Loucy (cell line): ENCODE measurements around the gene FOXL3.

ENCODE experiments used
- H2AFZ ChIP-seq: fragments of 200-600 bp; sonication (generic); 2 replicates; pipeline ENCODE4 v1.6.0; 2016; ENCODE audit warnings: antibody characterized with exemption, mild to moderate bottlenecking, low read length, moderate library complexity
- H3F3A ChIP-seq: fragments of 200-600 bp; 2 replicates; pipeline ENCODE4 v1.6.0; 2016; ENCODE audit warnings: antibody characterized with exemption, low read depth, mild to moderate bottlenecking
- H3K27me3 ChIP-seq: fragments of 200-600 bp; sonication (generic); 2 replicates; pipeline ENCODE4 v1.6.1; 2014; ENCODE audit warnings: low read length, mild to moderate bottlenecking; ENCODE audit not compliant: insufficient read depth, poor library complexity, severe bottlenecking
- H3K36me3 ChIP-seq: fragments of 200-600 bp; sonication (generic); 2 replicates; pipeline ENCODE4 v1.6.1; 2016; ENCODE audit warnings: low read length; ENCODE audit not compliant: insufficient read depth
- H3K4me1 ChIP-seq: fragments of 200-600 bp; sonication (generic); 2 replicates; pipeline ENCODE4 v1.5.1; 2014; ENCODE audit warnings: low read length, mild to moderate bottlenecking; ENCODE audit not compliant: insufficient read depth, poor library complexity, severe bottlenecking
- H3K4me2 ChIP-seq: fragments of 200-600 bp; sonication (generic); 2 replicates; pipeline ENCODE4 v1.6.0; 2014; ENCODE audit warnings: antibody characterized with exemption, low read length, low read depth, mild to moderate bottlenecking; ENCODE audit not compliant: poor library complexity, severe bottlenecking
- H3K4me3 ChIP-seq: fragments of 200-600 bp; sonication (generic); 2 replicates; pipeline ENCODE4 v1.5.1; 2014; ENCODE audit warnings: low read length, mild to moderate bottlenecking, mixed read lengths; ENCODE audit not compliant: poor library complexity, severe bottlenecking
- H3K79me2 ChIP-seq: fragments of 200-600 bp; sonication (generic); 2 replicates; pipeline ENCODE4 v1.6.1; 2014; ENCODE audit warnings: low read length; ENCODE audit not compliant: insufficient read depth
- H3K9ac ChIP-seq: fragments of 200-600 bp; sonication (generic); 2 replicates; pipeline ENCODE4 v1.6.0; 2014; ENCODE audit warnings: mild to moderate bottlenecking, low read depth, low read length, moderate library complexity; ENCODE audit not compliant: poor library complexity, severe bottlenecking
- H3K9me2 ChIP-seq: fragments of 200-600 bp; sonication (generic); replicated peaks from 2 replicates; pipeline ENCODE4 v1.6.1; 2016; ENCODE audit warnings: low read depth, low read length, mixed read lengths
- H3K9me3 ChIP-seq: fragments of 200-600 bp; sonication (generic); 2 replicates; pipeline ENCODE4 v1.6.1; 2014; ENCODE audit warnings: mild to moderate bottlenecking, antibody characterized with exemption, low read length, low read depth; ENCODE audit not compliant: insufficient read depth
- H4K20me1 ChIP-seq: fragments of 200-600 bp; sonication (generic); 2 replicates; pipeline ENCODE4 v1.6.0; 2014; ENCODE audit warnings: antibody characterized with exemption, low read length, mild to moderate bottlenecking; ENCODE audit not compliant: insufficient read depth, poor library complexity, severe bottlenecking
- CTCF ChIP-seq: fragments of 200-600 bp; sonication (generic); conservative IDR thresholded peaks from 2 replicates; pipeline ENCODE4 v1.5.1; 2014; ENCODE audit warnings: mild to moderate bottlenecking, antibody characterized with exemption, low read length
- EZH2phosphoT487 ChIP-seq: fragments of 200-600 bp; IDR thresholded peaks from 2 replicates; pipeline ENCODE4 v1.6.1; 2018; ENCODE audit warnings: antibody characterized with exemption, mild to moderate bottlenecking, moderate library complexity, borderline replicate concordance

The FOXL3 gene

GRCh38 chr7:305410-306151, 15.6 kb downstream of the FOXL3 start:
- no peaks in the 10 kb centered on the region for H3F3A ChIP-seq
- no peaks in the 10 kb centered on the region for H4K20me1 ChIP-seq
- H3K27me3 ChIP-seq, result no peaks in the 10 kb centered on the region
- H3K4me2 ChIP-seq, result no peak overlapping the region
- H3K9ac ChIP-seq, result no peak overlapping the region
- no peaks in the 10 kb centered on the region for H3K36me3 ChIP-seq
- H2AFZ ChIP-seq, result no peak overlapping the region
- H3K9me3 ChIP-seq, result peaks cover 38% of the 10 kb centered on the region; the same call in 1 of the 2 replicates
- TF ChIP-seq EZH2phosphoT487 (no peak), CTCF (no peak)
- no peaks in the 10 kb centered on the region for H3K4me1 ChIP-seq
- H3K79me2 ChIP-seq, result no peaks in the 10 kb centered on the region
- H3K9me2 ChIP-seq, result no peaks in the 10 kb centered on the region
- H3K4me3 ChIP-seq, result no peak overlapping the region

- TF ChIP-seq EZH2phosphoT487, result no peak
- TF ChIP-seq CTCF, result no peak
- no peaks in the 10 kb centered on the region for H3K27me3 ChIP-seq
Observed at GRCh38 chr7:307970-308369, 18.0 kb downstream of the FOXL3 start.

GRCh38 chr7:309586-310228, 19.7 kb downstream of the FOXL3 start:
- Histone ChIP-seq H3K36me3 (no peaks in the 10 kb centered on the region), H3K4me2 (no peak overlapping the region), H3K4me3 (no peak overlapping the region), H4K20me1 (no peaks in the 10 kb centered on the region), H3F3A (no peaks in the 10 kb centered on the region), H3K9ac (no peak overlapping the region), H3K27me3 (no peaks in the 10 kb centered on the region), H3K9me2 (no peaks in the 10 kb centered on the region), H3K9me3 (peaks cover 17% of the 10 kb centered on the region; the same call in 1 of the 2 replicates), H3K4me1 (no peaks in the 10 kb centered on the region), H2AFZ (no peak overlapping the region), H3K79me2 (no peaks in the 10 kb centered on the region)
- TF ChIP-seq CTCF (no peak), EZH2phosphoT487 (no peak)

More at GRCh38 chr7:307970-308369, 18.0 kb downstream of the FOXL3 start:
- Histone ChIP-seq H3K79me2 (no peaks in the 10 kb centered on the region), H3K9ac (no peak overlapping the region), H3K4me1 (no peaks in the 10 kb centered on the region), H3K4me2 (no peak overlapping the region), H4K20me1 (no peaks in the 10 kb centered on the region), H3F3A (no peaks in the 10 kb centered on the region), H3K9me3 (peaks cover 27% of the 10 kb centered on the region; the same call in 1 of the 2 replicates), H3K36me3 (no peaks in the 10 kb centered on the region), H2AFZ (no peak overlapping the region), H3K4me3 (no peak overlapping the region), H3K9me2 (no peaks in the 10 kb centered on the region)
